PC-9 (cell line): Measurements from ENCODE around the gene CDH26. TPM values are rescaled to one million over a fixed set of nuclear protein-coding genes. Genes with fewer than 3 reads are reported as not detected.

Experiments
- BruUV-seq: library from RNA; stranded (reverse); fragments of 400-500 nt; replicated peaks from 2 replicates; lab custom pipeline; 2021; lab: Mats Ljungman, UMichigan
- CTCF ChIA-PET: fragments of 300-600 bp; sonication (Branson Sonifier 250); formaldehyde crosslinking; loops from one replicate; lab custom pipeline; 2022; ENCODE audit warnings: antibody characterized with exemption; lab: Charles Lee
- POLR2A ChIA-PET: fragments of 300-600 bp; sonication (Branson Sonifier 250); formaldehyde crosslinking; loops from one replicate; lab custom pipeline; 2022; ENCODE audit warnings: antibody characterized with exemption; ENCODE audit not compliant: unreplicated experiment; lab: Charles Lee
- DNase-seq, 2 experiments: peaks; one replicate each; pipeline versions ENCODE4 v3.0.0 to v3.0.0-alpha.2; 2015 to 2022; ENCODE audit warnings: mixed read lengths in 1 of 2
- H2AFZ ChIP-seq: fragments of 200-600 bp; sonication (generic); 2 replicates; pipeline ENCODE4 v1.8.1; 2017; ENCODE audit warnings: antibody characterized with exemption
- H3F3A ChIP-seq: fragments of 200-600 bp; sonication (generic); 2 replicates; pipeline ENCODE4 v1.8.1; 2017; ENCODE audit warnings: antibody characterized with exemption, mild to moderate bottlenecking, low read depth; ENCODE audit not compliant: insufficient read depth
- H3K27ac ChIP-seq: fragments of 200-600 bp; sonication (generic); 2 replicates; pipeline ENCODE4 v1.6.1; 2016; ENCODE audit warnings: mixed run types
- H3K27me3 ChIP-seq: fragments of 200-600 bp; sonication (generic); 2 replicates; pipeline ENCODE4 v1.6.1; 2016; ENCODE audit warnings: low read depth, mixed run types; ENCODE audit not compliant: insufficient read depth
- H3K36me3 ChIP-seq: fragments of 200-600 bp; sonication (generic); 2 replicates; pipeline ENCODE4 v1.6.1; 2016; ENCODE audit warnings: low read depth, mixed run types
- H3K4me1 ChIP-seq: fragments of 200-600 bp; sonication (generic); replicated peaks from 2 replicates; pipeline ENCODE4 v1.6.1; 2016; ENCODE audit warnings: mixed run types; ENCODE audit not compliant: insufficient read depth
- H3K4me2 ChIP-seq: fragments of 200-600 bp; sonication (generic); 2 replicates; pipeline ENCODE4 v1.6.1; 2017; ENCODE audit warnings: mixed run types
- H3K4me3 ChIP-seq: fragments of 200-600 bp; sonication (generic); 2 replicates; pipeline ENCODE4 v1.6.1; 2016; ENCODE audit warnings: mixed run types
- H3K79me2 ChIP-seq: fragments of 200-600 bp; sonication (generic); 2 replicates; pipeline ENCODE4 v1.6.1; 2017; ENCODE audit warnings: low read depth, mixed run types
- H3K9me2 ChIP-seq: fragments of 200-600 bp; sonication (generic); 2 replicates; pipeline ENCODE4 v1.8.1; 2017; ENCODE audit warnings: mild to moderate bottlenecking; ENCODE audit not compliant: insufficient read depth
- H3K9me3 ChIP-seq: fragments of 200-600 bp; sonication (generic); 2 replicates; pipeline ENCODE4 v1.8.1; 2016; ENCODE audit warnings: low read depth; ENCODE audit not compliant: insufficient read depth
- H4K20me1 ChIP-seq: fragments of 200-600 bp; sonication (generic); 2 replicates; pipeline ENCODE4 v1.8.1; 2017; ENCODE audit not compliant: insufficient read depth
- CTCF ChIP-seq: fragments of 200-600 bp; sonication (generic); conservative IDR thresholded peaks from 2 replicates; pipeline ENCODE4 v1.6.1; 2017; ENCODE audit warnings: mixed run types, antibody characterized with exemption, mild to moderate bottlenecking, moderate library complexity
- EZH2 ChIP-seq: fragments of 200-600 bp; sonication (generic); IDR thresholded peaks from 2 replicates; pipeline ENCODE4 v1.8.0; 2017; ENCODE audit warnings: antibody characterized with exemption, low read depth
- intact Hi-C: fragments of 100-400 bp; cut with micrococcal nuclease; formaldehyde crosslinking; loops from one replicate; pipeline ENCODE4 v1.10.0; 2022; ENCODE audit not compliant: unreplicated experiment
- total RNA-seq: library from RNA; stranded (reverse); gene quantifications from 2 replicates; pipeline ENCODE4 v1.2.3, GENCODE V29; 2021

The CDH26 gene
- total RNA-seq, 1 experiment from 2014 or later = 1.1 TPM

- BruUV-seq = no TSS peak
- Histone ChIP-seq H3K4me3 (no peak overlapping the region), H3K9me3 (no peaks in the 10 kb centered on the region), H3K9me2 (no peaks in the 10 kb centered on the region), H3K4me2 (no peak overlapping the region), H3K4me1 (peaks cover 15% of the 10 kb centered on the region), H3K79me2 (no peaks in the 10 kb centered on the region), H3K27me3 (no peaks in the 10 kb centered on the region), H2AFZ (no peak overlapping the region), H4K20me1 (no peaks in the 10 kb centered on the region), H3K27ac (no peak overlapping the region), H3F3A (peaks cover 15% of the 10 kb centered on the region), H3K36me3 (0 out of 2 replicates have a peak, but pooled peaks cover 9% of the 10 kb centered on the region)
- TF ChIP-seq EZH2 = no peak
- TF ChIP-seq CTCF = no peak
- DNase-seq = no peak
- intact Hi-C loops = no loop called here
- POLR2A ChIA-PET = no interaction called here
- CTCF ChIA-PET = no interaction called here
These were observed 18.9 kb downstream of the CDH26 start for GRCh38 chr20:59977086-59977485.

GRCh38 chr20:59983076-59983475 is 24.9 kb downstream of the CDH26 start:
- no peak overlapping the region for H3K4me2 ChIP-seq
- BruUV-seq = no TSS peak
- H3K79me2 ChIP-seq = no peaks in the 10 kb centered on the region
- ChIA-PET CTCF (no interaction called here), POLR2A (no interaction called here)
- H2AFZ ChIP-seq = no peak overlapping the region
- 0 out of 2 replicates have a peak, but pooled peaks cover 9% of the 10 kb centered on the region for H3K36me3 ChIP-seq
- H3K27me3 ChIP-seq = no peaks in the 10 kb centered on the region
- H3K9me2 ChIP-seq = no peaks in the 10 kb centered on the region
- no peaks in the 10 kb centered on the region for H3F3A ChIP-seq
- no peak overlapping the region for H3K4me3 ChIP-seq
- intact Hi-C loops = no loop called here
- H3K27ac ChIP-seq = no peak overlapping the region
- no peaks in the 10 kb centered on the region for H4K20me1 ChIP-seq
- peaks cover 25% of the 10 kb centered on the region for H3K4me1 ChIP-seq
- H3K9me3 ChIP-seq = no peaks in the 10 kb centered on the region; the same call in 1 of the 2 replicates
- peak in 1 of 2 experiments; percentile 0 for DNase-seq
- TF ChIP-seq EZH2 = no peak
- no peak for TF ChIP-seq CTCF

GRCh38 chr20:59984541-59984940 is 26.3 kb downstream of the CDH26 start:
- Histone ChIP-seq H3K9me3 (no peaks in the 10 kb centered on the region; the same call in 1 of the 2 replicates), H3F3A (peaks cover 10% of the 10 kb centered on the region), H3K36me3 (0 out of 2 replicates have a peak, but pooled peaks cover 9% of the 10 kb centered on the region), H3K4me3 (no peak overlapping the region), H4K20me1 (no peaks in the 10 kb centered on the region), H3K27me3 (no peaks in the 10 kb centered on the region), H3K79me2 (no peaks in the 10 kb centered on the region), H3K27ac (no peak overlapping the region), H3K9me2 (no peaks in the 10 kb centered on the region), H3K4me2 (no peak overlapping the region), H2AFZ (no peak overlapping the region), H3K4me1 (peaks cover 36% of the 10 kb centered on the region)
- no TSS peak for BruUV-seq
- ChIA-PET CTCF (no interaction called here), POLR2A (no interaction called here)
- intact Hi-C loops = no loop called here
- no peak for TF ChIP-seq EZH2
- TF ChIP-seq CTCF = no peak
- DNase-seq = peak in 1 of 2 experiments; percentile 5
